Measurements from ENCODE around the gene ESYT1.

DNA sequence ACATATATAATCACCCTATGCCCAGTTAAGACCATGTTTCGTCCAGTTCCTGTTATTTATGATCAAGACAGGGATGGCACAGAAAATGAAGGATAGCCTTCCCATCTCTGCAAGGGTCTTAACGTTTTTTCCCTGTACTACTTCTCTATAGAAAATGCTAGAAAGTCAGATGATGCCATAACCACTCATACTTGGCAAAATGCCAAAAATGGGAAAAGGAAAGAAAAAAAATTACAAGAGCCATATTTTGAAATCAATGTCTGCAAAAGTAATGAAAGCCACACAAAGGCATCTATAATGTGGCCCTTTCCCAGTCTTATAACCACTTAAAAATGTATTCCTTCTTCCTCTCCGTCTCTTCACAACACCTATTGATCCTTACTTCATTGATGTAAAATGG lies 22.5 kb downstream of the ESYT1 start:
- TF ChIP-seq, protein P1, sequence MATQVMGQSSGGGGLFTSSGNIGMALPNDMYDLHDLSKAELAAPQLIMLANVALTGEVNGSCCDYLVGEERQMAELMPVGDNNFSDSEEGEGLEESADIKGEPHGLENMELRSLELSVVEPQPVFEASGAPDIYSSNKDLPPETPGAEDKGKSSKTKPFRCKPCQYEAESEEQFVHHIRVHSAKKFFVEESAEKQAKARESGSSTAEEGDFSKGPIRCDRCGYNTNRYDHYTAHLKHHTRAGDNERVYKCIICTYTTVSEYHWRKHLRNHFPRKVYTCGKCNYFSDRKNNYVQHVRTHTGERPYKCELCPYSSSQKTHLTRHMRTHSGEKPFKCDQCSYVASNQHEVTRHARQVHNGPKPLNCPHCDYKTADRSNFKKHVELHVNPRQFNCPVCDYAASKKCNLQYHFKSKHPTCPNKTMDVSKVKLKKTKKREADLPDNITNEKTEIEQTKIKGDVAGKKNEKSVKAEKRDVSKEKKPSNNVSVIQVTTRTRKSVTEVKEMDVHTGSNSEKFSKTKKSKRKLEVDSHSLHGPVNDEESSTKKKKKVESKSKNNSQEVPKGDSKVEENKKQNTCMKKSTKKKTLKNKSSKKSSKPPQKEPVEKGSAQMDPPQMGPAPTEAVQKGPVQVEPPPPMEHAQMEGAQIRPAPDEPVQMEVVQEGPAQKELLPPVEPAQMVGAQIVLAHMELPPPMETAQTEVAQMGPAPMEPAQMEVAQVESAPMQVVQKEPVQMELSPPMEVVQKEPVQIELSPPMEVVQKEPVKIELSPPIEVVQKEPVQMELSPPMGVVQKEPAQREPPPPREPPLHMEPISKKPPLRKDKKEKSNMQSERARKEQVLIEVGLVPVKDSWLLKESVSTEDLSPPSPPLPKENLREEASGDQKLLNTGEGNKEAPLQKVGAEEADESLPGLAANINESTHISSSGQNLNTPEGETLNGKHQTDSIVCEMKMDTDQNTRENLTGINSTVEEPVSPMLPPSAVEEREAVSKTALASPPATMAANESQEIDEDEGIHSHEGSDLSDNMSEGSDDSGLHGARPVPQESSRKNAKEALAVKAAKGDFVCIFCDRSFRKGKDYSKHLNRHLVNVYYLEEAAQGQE (IDR thresholded peaks at IDR 0.05; ENCODE audit: insufficient replicate concordance, low read depth) = no peak
- TF ChIP-seq, protein P2, sequence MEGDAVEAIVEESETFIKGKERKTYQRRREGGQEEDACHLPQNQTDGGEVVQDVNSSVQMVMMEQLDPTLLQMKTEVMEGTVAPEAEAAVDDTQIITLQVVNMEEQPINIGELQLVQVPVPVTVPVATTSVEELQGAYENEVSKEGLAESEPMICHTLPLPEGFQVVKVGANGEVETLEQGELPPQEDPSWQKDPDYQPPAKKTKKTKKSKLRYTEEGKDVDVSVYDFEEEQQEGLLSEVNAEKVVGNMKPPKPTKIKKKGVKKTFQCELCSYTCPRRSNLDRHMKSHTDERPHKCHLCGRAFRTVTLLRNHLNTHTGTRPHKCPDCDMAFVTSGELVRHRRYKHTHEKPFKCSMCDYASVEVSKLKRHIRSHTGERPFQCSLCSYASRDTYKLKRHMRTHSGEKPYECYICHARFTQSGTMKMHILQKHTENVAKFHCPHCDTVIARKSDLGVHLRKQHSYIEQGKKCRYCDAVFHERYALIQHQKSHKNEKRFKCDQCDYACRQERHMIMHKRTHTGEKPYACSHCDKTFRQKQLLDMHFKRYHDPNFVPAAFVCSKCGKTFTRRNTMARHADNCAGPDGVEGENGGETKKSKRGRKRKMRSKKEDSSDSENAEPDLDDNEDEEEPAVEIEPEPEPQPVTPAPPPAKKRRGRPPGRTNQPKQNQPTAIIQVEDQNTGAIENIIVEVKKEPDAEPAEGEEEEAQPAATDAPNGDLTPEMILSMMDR (IDR thresholded peaks at IDR 0.05; ENCODE audit: insufficient read depth, low read length) = no peak

All from HL-60 (cell line).